Brain microvascular endothelial cell (primary cell): ENCODE results near the gene LGR4.

ENCODE experiments used
- DNase-seq: peaks from one replicate; pipeline ENCODE4 v3.0.0-alpha.2; 2020
- H3K27ac ChIP-seq: fragments of 250-450 bp; sonication (Bioruptor Pico); 2 replicates; pipeline ENCODE4 v1.5.1; 2020; ENCODE audit warnings: mild to moderate bottlenecking, moderate library complexity
- H3K27me3 ChIP-seq: fragments of 250-450 bp; sonication (Bioruptor Pico); replicated peaks from 2 replicates; pipeline ENCODE4 v1.5.1; 2020; ENCODE audit warnings: mild to moderate bottlenecking
- H3K36me3 ChIP-seq: fragments of 250-450 bp; sonication (Bioruptor Pico); replicated peaks from 2 replicates; pipeline ENCODE4 v1.5.1; 2020; ENCODE audit warnings: mild to moderate bottlenecking
- H3K4me3 ChIP-seq: 2 replicates; pipeline ENCODE4 v1.5.1; 2011; ENCODE audit warnings: low read depth, mild to moderate bottlenecking, control low read depth, low read length, moderate library complexity
- in situ Hi-C: cut with HindIII; loops from 2 replicates; pipeline ENCODE4 v1.10.0; 2017; ENCODE audit warnings: low sequenced_read_pairs, low pct_ligation_motif_present
- TF ChIP-seq, protein P1 (sequence below): IDR thresholded peaks from 2 replicates; pipeline ENCODE4 v1.5.1; 2011; ENCODE audit warnings: low read depth, mild to moderate bottlenecking, moderate library complexity, low read length, control low read depth, inconsistent platforms; ENCODE audit errors: missing control alignments

The LGR4 gene

DNA sequence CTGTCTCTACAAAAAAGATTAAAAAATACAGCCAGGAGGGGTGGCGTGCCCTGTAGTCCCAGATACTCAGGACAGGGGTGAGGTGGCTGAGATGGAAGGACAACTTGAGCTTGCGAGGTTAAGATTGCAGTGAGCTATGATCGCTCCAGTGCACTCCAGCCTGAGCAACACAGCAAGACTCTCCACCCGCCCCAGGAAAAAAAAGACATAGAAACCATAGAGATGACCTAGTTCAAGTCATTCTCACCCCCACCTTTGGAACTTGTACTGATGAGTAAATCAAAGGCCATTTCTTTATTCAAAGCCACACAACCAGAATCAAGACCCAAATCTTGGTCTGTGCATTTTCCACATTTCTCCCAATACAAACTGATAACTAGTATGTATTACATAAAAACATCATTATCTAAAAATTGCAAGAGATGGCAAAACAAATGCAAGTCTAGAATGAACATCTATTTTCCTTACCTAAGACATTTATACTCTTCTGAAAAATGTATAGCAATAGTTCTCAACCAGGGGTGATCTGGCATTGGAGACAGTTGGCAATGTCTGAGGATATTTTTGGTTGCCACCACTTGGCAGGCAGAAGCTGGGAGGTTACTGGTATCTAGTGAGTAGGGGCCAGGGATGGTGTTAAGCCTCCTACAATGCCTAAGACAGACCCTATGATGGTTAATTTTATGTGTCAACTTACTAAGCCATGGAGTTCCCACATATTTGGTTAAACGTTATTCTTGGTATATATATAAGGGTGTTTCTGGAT lies 34.6 kb downstream of the LGR4 start:
- no peak for DNase-seq
- H3K27ac ChIP-seq, result no peak overlapping the region
- H3K27me3 ChIP-seq, result no peaks in the 10 kb centered on the region
- TF ChIP-seq, protein P1, sequence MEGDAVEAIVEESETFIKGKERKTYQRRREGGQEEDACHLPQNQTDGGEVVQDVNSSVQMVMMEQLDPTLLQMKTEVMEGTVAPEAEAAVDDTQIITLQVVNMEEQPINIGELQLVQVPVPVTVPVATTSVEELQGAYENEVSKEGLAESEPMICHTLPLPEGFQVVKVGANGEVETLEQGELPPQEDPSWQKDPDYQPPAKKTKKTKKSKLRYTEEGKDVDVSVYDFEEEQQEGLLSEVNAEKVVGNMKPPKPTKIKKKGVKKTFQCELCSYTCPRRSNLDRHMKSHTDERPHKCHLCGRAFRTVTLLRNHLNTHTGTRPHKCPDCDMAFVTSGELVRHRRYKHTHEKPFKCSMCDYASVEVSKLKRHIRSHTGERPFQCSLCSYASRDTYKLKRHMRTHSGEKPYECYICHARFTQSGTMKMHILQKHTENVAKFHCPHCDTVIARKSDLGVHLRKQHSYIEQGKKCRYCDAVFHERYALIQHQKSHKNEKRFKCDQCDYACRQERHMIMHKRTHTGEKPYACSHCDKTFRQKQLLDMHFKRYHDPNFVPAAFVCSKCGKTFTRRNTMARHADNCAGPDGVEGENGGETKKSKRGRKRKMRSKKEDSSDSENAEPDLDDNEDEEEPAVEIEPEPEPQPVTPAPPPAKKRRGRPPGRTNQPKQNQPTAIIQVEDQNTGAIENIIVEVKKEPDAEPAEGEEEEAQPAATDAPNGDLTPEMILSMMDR, result no peak
- no peaks in the 10 kb centered on the region for H3K36me3 ChIP-seq
- H3K4me3 ChIP-seq, result no peak overlapping the region
- in situ Hi-C loops, result no loop called here

DNA sequence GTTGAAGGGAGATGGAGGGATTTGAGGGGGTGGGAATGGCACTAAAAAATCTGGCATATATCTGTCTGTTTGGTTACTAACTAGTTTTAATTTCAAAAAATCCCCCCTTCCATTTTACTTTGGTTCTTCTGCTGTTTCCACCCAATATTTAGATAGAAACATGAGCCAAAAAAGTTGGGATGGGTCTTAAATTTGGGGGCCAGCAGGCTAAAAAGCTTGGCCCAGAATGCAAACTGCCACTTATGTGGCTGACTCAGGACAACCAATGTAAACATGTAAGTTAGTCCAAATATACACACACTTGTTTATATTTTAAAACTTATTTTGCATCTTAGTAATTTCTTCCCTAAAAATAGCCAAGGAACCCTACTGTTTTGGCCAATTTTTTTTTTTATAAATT lies 35.7 kb downstream of the LGR4 start:
- H3K27me3 ChIP-seq, result no peaks in the 10 kb centered on the region
- TF ChIP-seq, protein P1, result no peak
- in situ Hi-C loops, result no loop called here

DNA sequence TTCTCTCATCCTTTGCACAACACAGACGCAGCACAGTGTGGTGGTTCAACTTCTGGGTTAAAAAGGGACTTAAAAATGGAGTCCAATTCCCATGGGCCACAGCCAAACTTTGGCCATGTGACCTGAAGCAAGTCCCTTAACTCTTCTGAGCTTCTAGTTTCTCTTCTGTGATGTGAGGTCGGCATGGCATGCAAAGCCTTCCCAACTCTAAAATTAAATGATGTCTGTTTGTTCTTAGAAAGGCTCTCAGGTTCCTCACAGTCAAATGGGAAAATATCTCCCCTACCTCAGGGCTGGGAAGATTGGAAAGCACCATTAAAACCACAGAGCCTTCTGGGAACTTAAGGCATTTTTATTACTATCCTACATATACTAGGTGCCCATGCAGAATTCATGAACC lies 38.8 kb downstream of the LGR4 start:
- in situ Hi-C loops, result no loop called here
- TF ChIP-seq, protein P1, result no peak
- DNase-seq, result no peak

More for the DNA sequence above, 35.7 kb downstream of the LGR4 start:
- no peak overlapping the region for H3K27ac ChIP-seq
- H3K4me3 ChIP-seq, result no peak overlapping the region
- H3K36me3 ChIP-seq, result no peaks in the 10 kb centered on the region
- no peak for DNase-seq

GRCh38 chr11:27431808-27432207 lies 40.8 kb downstream of the LGR4 start:
- H3K36me3 ChIP-seq, result no peaks in the 10 kb centered on the region
- no peak overlapping the region for H3K27ac ChIP-seq
- no peak for DNase-seq
- TF ChIP-seq, protein P1, result no peak
- no peak overlapping the region for H3K4me3 ChIP-seq
- in situ Hi-C loops, result no loop called here
- no peaks in the 10 kb centered on the region for H3K27me3 ChIP-seq

More for the DNA sequence above, 38.8 kb downstream of the LGR4 start:
- Histone ChIP-seq H3K27ac (no peak overlapping the region), H3K27me3 (no peaks in the 10 kb centered on the region), H3K4me3 (no peak overlapping the region), H3K36me3 (no peaks in the 10 kb centered on the region)

GRCh38 chr11:27429761-27430393 lies 42.7 kb downstream of the LGR4 start:
- Histone ChIP-seq H3K27ac (no peak overlapping the region), H3K4me3 (no peak overlapping the region), H3K27me3 (no peaks in the 10 kb centered on the region), H3K36me3 (no peaks in the 10 kb centered on the region)
- in situ Hi-C loops, result no loop called here
- TF ChIP-seq, protein P1, result no peak
- no peak for DNase-seq
